ENCODE measurements around the gene RALGPS1. TPM values are rescaled to one million over a fixed set of nuclear protein-coding genes. Genes with fewer than 3 reads are reported as not detected.
A peak's percentile ranks its signal among the peaks of the same experiment; 100 is the strongest.

Gene RALGPS1
- total RNA-seq, 1 donor from 2014 or later, result 15.2 TPM

DNA sequence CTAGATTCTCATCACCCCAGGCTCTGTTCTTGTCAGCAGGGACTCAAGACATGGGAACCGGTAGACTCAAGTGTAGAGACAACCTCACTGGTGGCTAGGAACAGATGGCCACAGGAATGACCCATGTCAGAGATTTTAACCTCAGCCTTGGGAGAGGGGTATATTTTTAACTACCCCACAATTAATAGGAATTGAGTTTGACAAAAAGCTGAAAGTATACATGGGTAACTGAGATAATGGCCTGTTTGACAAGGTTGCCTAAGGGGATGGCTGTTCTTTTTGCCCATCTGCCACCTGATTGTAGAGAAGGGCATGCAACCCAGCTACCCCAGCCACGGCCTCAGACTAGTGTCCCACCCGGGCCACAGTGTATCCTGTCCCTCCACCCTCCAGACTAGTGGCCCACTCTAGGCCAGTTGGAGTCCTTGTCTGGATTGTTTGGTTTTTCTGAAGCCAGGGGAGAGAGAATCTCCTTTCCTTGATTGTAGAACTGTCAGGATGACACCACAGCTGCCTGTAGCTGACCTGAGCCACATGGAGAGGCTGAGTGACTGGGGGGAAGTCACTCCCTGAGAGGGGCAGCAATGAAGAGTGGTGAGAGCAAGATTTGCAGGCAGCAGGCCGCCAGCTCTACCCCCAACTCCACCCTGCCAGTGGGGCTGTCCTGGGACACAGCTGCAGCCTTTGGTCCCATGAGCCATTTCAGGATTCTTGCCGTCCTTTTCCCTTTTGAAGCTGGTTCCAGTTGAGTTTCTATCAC is 222.5 kb downstream of the RALGPS1 start:
- Histone ChIP-seq H3K9me3 (no peaks in the 10 kb centered on the region), H3K4me3 (no peak overlapping the region), H3K27ac (no peak overlapping the region), H3K36me3 (no peaks in the 10 kb centered on the region), H3K27me3 (no peaks in the 10 kb centered on the region), H3K4me1 (peaks cover 42% of the 10 kb centered on the region)
- DNase-seq (ENCODE audit: extremely low spot score in 2 of 2), result peak in 1 of 2 donors; percentile 65
- no peak for TF ChIP-seq POLR2A (IDR thresholded peaks at IDR 0.05)
- intact Hi-C loops (cut with DNase I), result no loop called here

DNA sequence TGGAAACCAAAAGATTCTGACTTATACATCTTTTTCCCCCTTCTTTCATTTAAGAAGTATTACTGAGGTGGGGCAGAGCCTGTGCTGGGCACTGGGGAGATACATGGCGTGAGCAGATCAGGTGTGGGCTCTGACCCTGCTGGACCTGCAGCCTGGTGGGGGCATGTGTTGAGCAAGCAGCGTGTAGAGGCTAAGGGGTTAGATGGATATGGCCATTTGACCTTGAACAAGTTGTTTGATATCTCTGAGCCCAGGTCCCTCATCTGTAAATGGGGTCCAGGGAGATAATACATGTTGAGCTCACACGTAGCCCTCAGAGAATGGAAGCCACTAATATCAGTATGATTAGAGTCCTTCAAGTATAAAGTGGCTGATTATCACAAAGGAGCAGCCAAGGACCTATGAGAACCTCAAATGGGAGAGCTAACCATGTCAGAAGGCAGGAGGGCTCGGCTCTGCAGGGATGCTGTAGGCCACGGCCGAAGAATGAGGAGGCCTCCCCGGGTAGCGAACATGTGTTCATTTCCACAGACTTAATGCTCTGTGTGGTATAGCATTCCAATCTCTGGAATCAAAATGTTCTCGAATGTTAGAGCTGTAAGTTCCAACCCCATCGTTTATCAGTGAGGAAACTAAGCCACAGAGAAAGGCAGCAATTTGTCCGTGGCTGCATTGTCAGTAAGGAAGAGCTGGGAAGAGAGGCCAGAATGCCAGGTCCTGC is 223.2 kb downstream of the RALGPS1 start:
- no peak overlapping the region for H3K4me3 ChIP-seq
- no peak overlapping the region for H3K27ac ChIP-seq
- TF ChIP-seq POLR2AphosphoS5 (IDR thresholded peaks at IDR 0.05; ENCODE audit: insufficient read depth in 1 of 2, low read depth in 1 of 2), result no peak
- TF ChIP-seq, protein P1, sequence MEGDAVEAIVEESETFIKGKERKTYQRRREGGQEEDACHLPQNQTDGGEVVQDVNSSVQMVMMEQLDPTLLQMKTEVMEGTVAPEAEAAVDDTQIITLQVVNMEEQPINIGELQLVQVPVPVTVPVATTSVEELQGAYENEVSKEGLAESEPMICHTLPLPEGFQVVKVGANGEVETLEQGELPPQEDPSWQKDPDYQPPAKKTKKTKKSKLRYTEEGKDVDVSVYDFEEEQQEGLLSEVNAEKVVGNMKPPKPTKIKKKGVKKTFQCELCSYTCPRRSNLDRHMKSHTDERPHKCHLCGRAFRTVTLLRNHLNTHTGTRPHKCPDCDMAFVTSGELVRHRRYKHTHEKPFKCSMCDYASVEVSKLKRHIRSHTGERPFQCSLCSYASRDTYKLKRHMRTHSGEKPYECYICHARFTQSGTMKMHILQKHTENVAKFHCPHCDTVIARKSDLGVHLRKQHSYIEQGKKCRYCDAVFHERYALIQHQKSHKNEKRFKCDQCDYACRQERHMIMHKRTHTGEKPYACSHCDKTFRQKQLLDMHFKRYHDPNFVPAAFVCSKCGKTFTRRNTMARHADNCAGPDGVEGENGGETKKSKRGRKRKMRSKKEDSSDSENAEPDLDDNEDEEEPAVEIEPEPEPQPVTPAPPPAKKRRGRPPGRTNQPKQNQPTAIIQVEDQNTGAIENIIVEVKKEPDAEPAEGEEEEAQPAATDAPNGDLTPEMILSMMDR (IDR thresholded peaks at IDR 0.05), result no peak
- TF ChIP-seq POLR2A (IDR thresholded peaks at IDR 0.05), result no peak
- DNase-seq (ENCODE audit: extremely low spot score in 2 of 2), result peak in 1 of 2 donors; percentile 79
- peaks cover 37% of the 10 kb centered on the region for H3K4me1 ChIP-seq
- H3K36me3 ChIP-seq, result no peaks in the 10 kb centered on the region
- no peaks in the 10 kb centered on the region for H3K9me3 ChIP-seq
- intact Hi-C loops (cut with DNase I), result no loop called here
- H3K27me3 ChIP-seq, result no peaks in the 10 kb centered on the region

DNA sequence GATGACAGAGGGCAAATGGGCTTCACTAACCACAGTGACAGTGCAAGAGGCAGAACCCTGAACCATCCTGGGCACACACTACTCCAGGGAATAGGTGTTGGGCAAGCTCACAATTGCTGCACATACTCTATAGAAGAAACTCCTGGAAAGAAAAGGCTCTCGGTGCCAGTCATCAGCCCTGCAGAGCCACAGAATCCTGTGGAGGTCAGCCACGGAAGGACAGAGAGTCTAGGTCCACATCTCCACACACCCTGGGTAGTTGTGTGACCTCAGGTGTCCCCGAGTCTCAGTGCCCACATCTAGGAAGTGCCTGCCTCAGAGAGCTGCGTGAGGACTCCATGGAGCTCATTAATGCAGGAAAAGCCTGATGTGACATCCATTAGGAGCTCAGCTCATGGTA is 223.9 kb downstream of the RALGPS1 start:
- Histone ChIP-seq H3K27me3 (no peaks in the 10 kb centered on the region), H3K4me3 (no peak overlapping the region), H3K9me3 (no peaks in the 10 kb centered on the region), H3K4me1 (peaks cover 34% of the 10 kb centered on the region), H3K27ac (no peak overlapping the region), H3K36me3 (no peaks in the 10 kb centered on the region)
- peak in 1 of 2 donors; percentile 60 for DNase-seq (ENCODE audit: extremely low spot score in 2 of 2)
- no peak for TF ChIP-seq POLR2AphosphoS5 (IDR thresholded peaks at IDR 0.05; ENCODE audit: insufficient read depth in 1 of 2, low read depth in 1 of 2)
- no peak for TF ChIP-seq POLR2A (IDR thresholded peaks at IDR 0.05)
- TF ChIP-seq, protein P1 (IDR thresholded peaks at IDR 0.05), result no peak
- intact Hi-C loops (cut with DNase I), result no loop called here

DNA sequence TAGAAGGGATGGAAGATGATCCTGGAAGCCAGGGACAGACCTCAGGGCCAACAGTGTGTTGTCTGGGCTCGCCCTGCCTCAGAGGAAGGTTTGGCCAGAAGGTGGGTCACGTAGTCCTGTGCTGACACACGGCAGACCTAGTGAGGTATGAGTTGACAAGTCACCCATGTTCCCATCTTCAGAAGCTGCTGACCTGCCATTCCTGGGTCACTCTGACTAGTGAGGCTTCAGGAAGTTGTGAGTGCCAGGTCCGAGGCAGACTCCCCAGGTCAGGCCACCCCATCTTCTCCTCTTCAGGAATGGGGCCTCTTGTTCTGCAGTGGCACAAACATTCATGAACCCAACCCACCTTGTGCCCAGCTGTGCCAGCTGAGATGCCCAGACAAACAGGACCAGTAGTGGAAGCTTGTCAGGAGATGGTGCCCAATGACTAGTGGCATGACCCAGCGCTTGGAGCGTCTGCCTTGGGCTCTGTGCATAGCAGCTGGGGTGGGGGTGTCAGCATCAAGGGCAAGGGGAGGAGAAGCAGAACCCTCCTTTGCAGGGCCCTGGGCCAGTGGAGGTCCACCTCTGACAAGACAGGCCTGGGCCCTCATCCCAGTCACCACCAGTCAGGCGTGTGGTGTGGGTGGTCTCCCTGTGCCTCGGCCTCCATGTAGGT is 224.6 kb downstream of the RALGPS1 start:
- peaks cover 34% of the 10 kb centered on the region for H3K4me1 ChIP-seq
- TF ChIP-seq POLR2AphosphoS5 (IDR thresholded peaks at IDR 0.05; ENCODE audit: insufficient read depth in 1 of 2, low read depth in 1 of 2) (no peak), POLR2A (IDR thresholded peaks at IDR 0.05) (no peak)
- TF ChIP-seq, protein P1 (IDR thresholded peaks at IDR 0.05), result no peak
- intact Hi-C loops (cut with DNase I), result no loop called here
- no peaks in the 10 kb centered on the region for H3K9me3 ChIP-seq
- H3K27me3 ChIP-seq, result no peaks in the 10 kb centered on the region
- peak; percentile 83 to 96 for DNase-seq (ENCODE audit: extremely low spot score in 2 of 2)
- no peak overlapping the region for H3K4me3 ChIP-seq
- no peaks in the 10 kb centered on the region for H3K36me3 ChIP-seq
- no peak overlapping the region for H3K27ac ChIP-seq

DNA sequence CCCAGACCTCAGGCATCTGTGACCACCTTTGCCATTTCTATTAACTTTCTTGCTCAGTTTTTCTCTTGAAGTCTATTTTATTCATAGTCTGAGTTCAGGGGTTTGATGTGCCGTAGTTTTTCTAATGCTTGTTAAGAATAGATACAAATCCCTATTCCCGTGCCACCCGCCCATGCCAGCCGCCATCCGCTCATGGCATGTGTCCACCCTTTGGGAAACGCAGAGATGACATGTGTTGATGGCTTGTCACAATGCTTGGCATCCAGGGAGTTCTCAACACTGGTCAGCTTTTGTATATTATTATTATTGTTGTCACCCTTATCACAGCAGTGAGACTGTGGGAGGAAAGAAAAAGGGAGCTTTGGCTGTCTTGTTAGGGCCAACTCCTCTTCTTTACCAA is 225.2 kb downstream of the RALGPS1 start:
- H3K27ac ChIP-seq, result no peak overlapping the region
- intact Hi-C loops (cut with DNase I), result no loop called here
- no peaks in the 10 kb centered on the region for H3K36me3 ChIP-seq
- H3K9me3 ChIP-seq, result no peaks in the 10 kb centered on the region
- TF ChIP-seq, protein P1 (IDR thresholded peaks at IDR 0.05), result no peak
- no peak for TF ChIP-seq POLR2A (IDR thresholded peaks at IDR 0.05)
- TF ChIP-seq POLR2AphosphoS5 (IDR thresholded peaks at IDR 0.05; ENCODE audit: insufficient read depth in 1 of 2, low read depth in 1 of 2), result no peak
- H3K4me3 ChIP-seq, result no peak overlapping the region
- H3K4me1 ChIP-seq, result peaks cover 32% of the 10 kb centered on the region
- no peak for DNase-seq (ENCODE audit: extremely low spot score in 2 of 2)
- H3K27me3 ChIP-seq, result no peaks in the 10 kb centered on the region

Measured in vagina (tissue), 2 donors.